Endodermal cell (in vitro differentiated cells): ENCODE data around the gene AZIN2. TPM values are rescaled to one million over a fixed set of nuclear protein-coding genes. Genes with fewer than 3 reads are reported as not detected.

Experiments
- DNase-seq: peaks from one replicate; pipeline ENCODE4 v3.0.0-alpha.2; 2017
- H3K27ac ChIP-seq: 2 replicates; pipeline ENCODE4 v1.5.1; 2013; ENCODE audit warnings: mild to moderate bottlenecking, low read depth, low read length, moderate library complexity
- H3K27me3 ChIP-seq: 2 replicates; pipeline ENCODE4 v1.6.1; 2013; ENCODE audit warnings: mild to moderate bottlenecking, low read length, moderate library complexity; ENCODE audit not compliant: insufficient read depth, control insufficient read depth, poor library complexity, severe bottlenecking
- H3K36me3 ChIP-seq: 2 replicates; pipeline ENCODE4 v1.7.0; 2013; ENCODE audit warnings: mild to moderate bottlenecking, low read length, moderate library complexity; ENCODE audit not compliant: control insufficient read depth, insufficient read depth
- H3K4me1 ChIP-seq: one replicate; pipeline ENCODE4 v1.7.0; 2013; ENCODE audit warnings: low read length; ENCODE audit not compliant: control insufficient read depth, insufficient read depth
- H3K4me3 ChIP-seq: 2 replicates; pipeline ENCODE4 v1.5.1; 2013; ENCODE audit warnings: mild to moderate bottlenecking, low read length, moderate library complexity
- H3K9ac ChIP-seq: 2 replicates; pipeline ENCODE4 v1.6.1; 2013; ENCODE audit warnings: mild to moderate bottlenecking, low read length, moderate library complexity; ENCODE audit not compliant: poor library complexity, severe bottlenecking; ENCODE audit errors: extremely low read depth
- H3K9me3 ChIP-seq: 2 replicates; pipeline ENCODE4 v1.6.1; 2013; ENCODE audit warnings: mild to moderate bottlenecking, low read length, moderate library complexity; ENCODE audit not compliant: control insufficient read depth
- H3K27ac Mint-ChIP-seq: 2 replicates; pipeline ENCODE4 v1.8.0; 2020; ENCODE audit warnings: mixed read lengths
- H3K27me3 Mint-ChIP-seq: 2 replicates; pipeline ENCODE4 v1.8.0; 2021; ENCODE audit warnings: mild to moderate bottlenecking, mixed read lengths; ENCODE audit not compliant: insufficient read depth
- H3K36me3 Mint-ChIP-seq: 2 replicates; pipeline ENCODE4 v1.8.0; 2020; ENCODE audit warnings: low read depth, mixed read lengths
- H3K4me1 Mint-ChIP-seq: 2 replicates; pipeline ENCODE4 v1.8.0; 2020; ENCODE audit warnings: mixed read lengths
- H3K4me3 Mint-ChIP-seq: 2 replicates; pipeline ENCODE4 v1.8.0; 2020; ENCODE audit warnings: mild to moderate bottlenecking, moderate library complexity, mixed read lengths
- H3K9me3 Mint-ChIP-seq: 2 replicates; pipeline ENCODE4 v1.8.0; 2020; ENCODE audit warnings: mild to moderate bottlenecking, mixed read lengths
- CTCF ChIP-seq: fragments of 200-600 bp; sonication (generic); conservative IDR thresholded peaks from 2 replicates; pipeline ENCODE4 v1.5.0; 2021; ENCODE audit warnings: antibody characterized with exemption, mild to moderate bottlenecking
- WGBS, 2 experiments: methylation state at CpG; one replicate each; pipeline versions ENCODE4 v1.1.5 to v1.1.7; 2013; ENCODE audit warnings: missing lambda C conversion rate in 2 of 2, mixed read lengths in 1 of 2; ENCODE audit not compliant: insufficient coverage in 1 of 2, insufficient read length in 1 of 2; 5-methylcytosine and 5-hydroxymethylcytosine counted together
- total RNA-seq, 2 donors: library from RNA; stranded (reverse); fragmentation: NEBNext Ultra II Directional in 1 of 2; extraction: Animal tissue kit (Norgen Biotek cat#: 25700) in 1 of 2; gene quantifications; 2 replicates in 1 of 2; 3 replicates in 1 of 2; pipeline ENCODE4 v1.2.1, GENCODE V29; 2021

AZIN2 gene
- total RNA-seq, 2 donors from 2014 or later, result 1.7 to 3.0 TPM

GRCh38 chr1:33126411-33127000 lies 45.6 kb downstream of the AZIN2 start:
- H3K9me3 Mint-ChIP-seq, result peaks cover 8% of the 10 kb centered on the region
- TF ChIP-seq CTCF, result no peak
- H3K4me1 Mint-ChIP-seq, result peaks cover 8% of the 10 kb centered on the region
- H3K4me1 ChIP-seq, result peaks cover 4% of the 10 kb centered on the region
- no peaks in the 10 kb centered on the region for H3K27me3 ChIP-seq
- peak overlapping the region; percentile 15 for H3K9ac ChIP-seq
- peak overlapping the region; percentile 77 for H3K4me3 ChIP-seq
- peaks cover 47% of the 10 kb centered on the region for H3K27me3 Mint-ChIP-seq
- no peaks in the 10 kb centered on the region for H3K9me3 ChIP-seq
- peak; percentile 12 for DNase-seq
- H3K36me3 Mint-ChIP-seq, result peaks cover 6% of the 10 kb centered on the region
- H3K36me3 ChIP-seq, result no peaks in the 10 kb centered on the region
- H3K4me3 Mint-ChIP-seq, result peak overlapping the region; percentile 78
- H3K27ac ChIP-seq, result no peak overlapping the region
- 72 to 87% methylated on average over 8 to 9 of the region's 9 CpGs for WGBS, 2 experiments
- peak overlapping the region; percentile 90 for H3K27ac Mint-ChIP-seq

GRCh38 chr1:33127001-33127823 lies 46.3 kb downstream of the AZIN2 start:
- 62 to 69% methylated on average over 37 to 44 of the region's 44 CpGs for WGBS, 2 experiments
- Histone ChIP-seq H3K4me1 (peaks cover 4% of the 10 kb centered on the region), H3K27me3 (no peaks in the 10 kb centered on the region), H3K36me3 (no peaks in the 10 kb centered on the region), H3K4me3 (peak overlapping the region; percentile 77), H3K9me3 (no peaks in the 10 kb centered on the region), H3K27ac (no peak overlapping the region), H3K9ac (peak overlapping the region; percentile 15)
- TF ChIP-seq CTCF, result peak; percentile 95
- Mint-ChIP-seq H3K27ac (peak overlapping the region; percentile 90), H3K27me3 (peaks cover 40% of the 10 kb centered on the region), H3K4me3 (peak overlapping the region; percentile 78), H3K4me1 (peaks cover 8% of the 10 kb centered on the region), H3K9me3 (peaks cover 8% of the 10 kb centered on the region), H3K36me3 (peaks cover 6% of the 10 kb centered on the region)
- DNase-seq, result peak; percentile 97

DNA sequence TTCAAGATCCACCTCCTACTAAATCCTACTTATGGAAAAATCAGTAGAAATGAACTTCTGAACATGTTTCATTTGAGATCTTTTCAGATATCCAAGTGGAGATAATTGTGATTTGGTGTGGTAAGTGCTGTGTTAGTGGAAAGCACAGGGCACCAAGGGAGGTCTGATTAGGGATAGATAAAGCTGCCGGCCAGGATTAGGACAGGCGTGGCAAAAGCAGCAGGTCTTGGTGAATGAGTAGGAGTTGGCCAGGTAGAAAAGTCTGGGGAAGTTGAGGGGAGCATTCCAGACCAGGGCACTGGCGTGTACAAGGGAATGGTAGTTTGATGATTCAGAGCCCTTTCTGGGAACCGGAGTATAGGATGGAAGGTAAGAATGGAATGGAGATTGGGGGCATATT lies 47.8 kb downstream of the AZIN2 start:
- H3K27me3 ChIP-seq, result no peaks in the 10 kb centered on the region
- peaks cover 4% of the 10 kb centered on the region for H3K4me1 ChIP-seq
- Mint-ChIP-seq H3K4me3 (no peak overlapping the region), H3K4me1 (peaks cover 8% of the 10 kb centered on the region), H3K27ac (no peak overlapping the region), H3K27me3 (peaks cover 25% of the 10 kb centered on the region), H3K36me3 (peaks cover 6% of the 10 kb centered on the region), H3K9me3 (peaks cover 8% of the 10 kb centered on the region)
- no peaks in the 10 kb centered on the region for H3K9me3 ChIP-seq
- TF ChIP-seq CTCF, result no peak
- H3K36me3 ChIP-seq, result no peaks in the 10 kb centered on the region
- H3K9ac ChIP-seq, result no peak overlapping the region
- H3K27ac ChIP-seq, result no peak overlapping the region
- no peak overlapping the region for H3K4me3 ChIP-seq
- DNase-seq, result peak; percentile 52
- 66 to 77% methylated on average over 3 to 4 of the region's 4 CpGs for WGBS, 2 experiments
